K562 (cell line): ENCODE measurements around the gene PACSIN1. TPM values are rescaled to one million over a fixed set of nuclear protein-coding genes. Genes with fewer than 3 reads are reported as not detected.

Experiments
- ARID4B ChIP-seq: sonication (generic); formaldehyde crosslinking; IDR thresholded peaks from 2 replicates; pipeline ENCODE4 v1.8.0; 2022; ENCODE audit warnings: mild to moderate bottlenecking, missing genetic modification reagents
- KAT2B ChIP-seq: IDR thresholded peaks from one replicate; pipeline ENCODE4 v1.6.1; 2012; ENCODE audit warnings: low read depth, mild to moderate bottlenecking, control low read depth, inconsistent platforms, low read length, moderate library complexity
- MAFF ChIP-seq: IDR thresholded peaks from 2 replicates; pipeline ENCODE4 v1.6.1; 2012; ENCODE audit warnings: low read length, improper control_type of control experiment
- PHB2 ChIP-seq: fragments of 450-650 bp; IDR thresholded peaks from 2 replicates; pipeline ENCODE4 v1.6.1; 2017; ENCODE audit warnings: low read depth
- SNIP1 ChIP-seq: fragments of 450-650 bp; IDR thresholded peaks from 2 replicates; pipeline ENCODE4 v1.7.1; 2017; ENCODE audit warnings: low read depth, mild to moderate bottlenecking
- TEAD1 ChIP-seq, 2 experiments: fragments of 450-650 bp in 1 of 2; sonication (generic) in 1 of 2; formaldehyde crosslinking; IDR thresholded peaks; 2 replicates each; pipeline versions ENCODE4 v1.4.0 to v1.8.0; 2020 to 2022; ENCODE audit warnings: mild to moderate bottlenecking in 2 of 2, missing genetic modification reagents in 1 of 2
- TRIM24 ChIP-seq, 2 experiments: fragments of 450-650 bp; IDR thresholded peaks; 2 replicates each; pipeline ENCODE4 v1.6.1; 2016
- polyA plus RNA-seq, 8 experiments: library from polyadenylated mRNA; depleted of rRNA in 4 of 8; stranded (reverse) in 5 of 8; unstranded in 3 of 8; fragments of >200 nt; fragmentation: Nextera tagmentation in 2 of 8; fragmentation: Illumina TruSeq in 1 of 8; extraction: Ambion mirVana in 2 of 8; extraction: Trizol in 1 of 8; gene quantifications; 2 replicates each; pipeline versions ENCODE4 v1.2.1 to v1.2.3, GENCODE V29; 2011 to 2014; ENCODE audit warnings: inconsistent platforms in 1 of 8, missing spikeins in 1 of 8
- total RNA-seq, 7 experiments: library from RNA; depleted of rRNA in 6 of 7; stranded (reverse); fragments of >200 nt in 6 of 7; fragmentation: Illumina TruSeq in 2 of 7; extraction: Trizol in 2 of 7; gene quantifications; 2 replicates each; pipeline versions ENCODE4 v1.2.1 to v1.2.3, GENCODE V29; 2011 to 2021; ENCODE audit warnings: low replicate concordance in 1 of 7
- TF ChIP-seq, protein P1 (sequence below), 2 experiments: fragments of 450-650 bp in 1 of 2; sonication (generic) in 1 of 2; formaldehyde crosslinking in 1 of 2; IDR thresholded peaks; 2 replicates each; pipeline versions ENCODE4 v1.7.1 to v1.9.0; 2016 to 2022; ENCODE audit warnings: inconsistent platforms in 1 of 2, mild to moderate bottlenecking in 1 of 2, missing genetic modification reagents in 1 of 2
- TF ChIP-seq, protein P2 (sequence below): IDR thresholded peaks from 2 replicates; pipeline ENCODE4 v1.6.1; 2016; ENCODE audit warnings: missing genetic modification characterization, missing compliant biosample characterization

The PACSIN1 gene
- total and polyA plus RNA-seq, 9 of the 15 experiments (the other 6 are each of a cell fraction or from before 2014, with no cell fraction given): 0.01 to 1.7 (median 0.45) TPM

DNA sequence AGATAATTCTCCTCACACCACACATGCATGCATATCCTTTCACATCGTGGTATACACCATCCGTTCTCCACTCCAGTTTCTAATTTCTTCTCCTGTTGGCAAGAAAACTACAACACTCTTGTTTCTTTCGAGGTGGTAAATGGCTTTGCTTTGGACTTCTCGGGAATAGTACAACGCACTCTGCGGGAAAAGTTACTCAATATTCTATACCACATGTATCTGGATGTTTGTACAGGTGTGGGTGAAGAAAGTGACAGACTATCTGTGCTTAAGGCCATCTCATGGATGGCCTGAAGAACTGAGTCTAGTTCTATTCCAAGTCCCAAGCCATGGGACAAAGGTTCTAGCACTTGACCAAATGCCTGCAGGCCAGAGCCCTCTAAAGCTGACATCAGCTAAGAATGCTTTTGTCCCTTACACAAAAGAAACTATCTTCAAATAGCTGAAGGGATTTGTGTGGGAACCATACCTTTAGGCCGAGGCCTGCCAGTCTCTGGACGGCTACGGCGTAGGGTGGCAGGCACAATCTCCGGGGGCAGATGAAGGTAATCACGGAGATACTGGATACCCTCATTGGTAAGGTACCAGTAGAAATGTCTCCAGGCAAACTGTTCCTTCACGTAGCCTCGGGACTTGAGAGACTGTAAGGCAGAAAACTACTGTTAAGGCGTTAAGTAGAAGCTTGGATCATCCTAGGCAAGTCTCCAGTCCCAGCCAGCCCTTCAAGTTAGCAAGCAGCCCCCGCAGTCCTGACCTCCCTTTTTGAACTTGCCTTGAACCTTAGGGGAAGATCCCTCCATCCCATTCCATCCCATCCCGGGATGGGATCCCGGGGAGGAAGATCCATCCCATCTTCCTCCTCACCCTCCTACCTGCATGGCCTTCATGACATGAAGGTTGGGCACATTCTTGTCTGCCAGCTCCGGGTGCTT lies 41.4 kb upstream of the PACSIN1 start (continued):
- TF ChIP-seq, protein P1, sequence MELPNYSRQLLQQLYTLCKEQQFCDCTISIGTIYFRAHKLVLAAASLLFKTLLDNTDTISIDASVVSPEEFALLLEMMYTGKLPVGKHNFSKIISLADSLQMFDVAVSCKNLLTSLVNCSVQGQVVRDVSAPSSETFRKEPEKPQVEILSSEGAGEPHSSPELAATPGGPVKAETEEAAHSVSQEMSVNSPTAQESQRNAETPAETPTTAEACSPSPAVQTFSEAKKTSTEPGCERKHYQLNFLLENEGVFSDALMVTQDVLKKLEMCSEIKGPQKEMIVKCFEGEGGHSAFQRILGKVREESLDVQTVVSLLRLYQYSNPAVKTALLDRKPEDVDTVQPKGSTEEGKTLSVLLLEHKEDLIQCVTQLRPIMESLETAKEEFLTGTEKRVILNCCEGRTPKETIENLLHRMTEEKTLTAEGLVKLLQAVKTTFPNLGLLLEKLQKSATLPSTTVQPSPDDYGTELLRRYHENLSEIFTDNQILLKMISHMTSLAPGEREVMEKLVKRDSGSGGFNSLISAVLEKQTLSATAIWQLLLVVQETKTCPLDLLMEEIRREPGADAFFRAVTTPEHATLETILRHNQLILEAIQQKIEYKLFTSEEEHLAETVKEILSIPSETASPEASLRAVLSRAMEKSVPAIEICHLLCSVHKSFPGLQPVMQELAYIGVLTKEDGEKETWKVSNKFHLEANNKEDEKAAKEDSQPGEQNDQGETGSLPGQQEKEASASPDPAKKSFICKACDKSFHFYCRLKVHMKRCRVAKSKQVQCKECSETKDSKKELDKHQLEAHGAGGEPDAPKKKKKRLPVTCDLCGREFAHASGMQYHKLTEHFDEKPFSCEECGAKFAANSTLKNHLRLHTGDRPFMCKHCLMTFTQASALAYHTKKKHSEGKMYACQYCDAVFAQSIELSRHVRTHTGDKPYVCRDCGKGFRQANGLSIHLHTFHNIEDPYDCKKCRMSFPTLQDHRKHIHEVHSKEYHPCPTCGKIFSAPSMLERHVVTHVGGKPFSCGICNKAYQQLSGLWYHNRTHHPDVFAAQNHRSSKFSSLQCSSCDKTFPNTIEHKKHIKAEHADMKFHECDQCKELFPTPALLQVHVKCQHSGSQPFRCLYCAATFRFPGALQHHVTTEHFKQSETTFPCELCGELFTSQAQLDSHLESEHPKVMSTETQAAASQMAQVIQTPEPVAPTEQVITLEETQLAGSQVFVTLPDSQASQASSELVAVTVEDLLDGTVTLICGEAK (IDR thresholded peaks at IDR 0.05): no peak
- TF ChIP-seq, protein P1 (CRISPR knock-in tag; IDR thresholded peaks at IDR 0.05): no peak
- TF ChIP-seq TRIM24 (IDR thresholded peaks at IDR 0.05) (no peak), SNIP1 (no peak), PHB2 (no peak), KAT2B (no peak), TEAD1 (CRISPR knock-in tag; IDR thresholded peaks at IDR 0.05) (0 out of 4 replicates have a peak, but pooled peaks of 1 of the 2 experiments have one; percentile 27), ARID4B (CRISPR knock-in tag) (peak; percentile 51; the same call in 1 of the 2 replicates), MAFF (no peak)
- TF ChIP-seq, protein P2, sequence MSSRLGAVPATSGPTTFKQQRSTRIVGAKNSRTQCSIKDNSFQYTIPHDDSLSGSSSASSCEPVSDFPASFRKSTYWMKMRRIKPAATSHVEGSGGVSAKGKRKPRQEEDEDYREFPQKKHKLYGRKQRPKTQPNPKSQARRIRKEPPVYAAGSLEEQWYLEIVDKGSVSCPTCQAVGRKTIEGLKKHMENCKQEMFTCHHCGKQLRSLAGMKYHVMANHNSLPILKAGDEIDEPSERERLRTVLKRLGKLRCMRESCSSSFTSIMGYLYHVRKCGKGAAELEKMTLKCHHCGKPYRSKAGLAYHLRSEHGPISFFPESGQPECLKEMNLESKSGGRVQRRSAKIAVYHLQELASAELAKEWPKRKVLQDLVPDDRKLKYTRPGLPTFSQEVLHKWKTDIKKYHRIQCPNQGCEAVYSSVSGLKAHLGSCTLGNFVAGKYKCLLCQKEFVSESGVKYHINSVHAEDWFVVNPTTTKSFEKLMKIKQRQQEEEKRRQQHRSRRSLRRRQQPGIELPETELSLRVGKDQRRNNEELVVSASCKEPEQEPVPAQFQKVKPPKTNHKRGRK: no peak
